Tibial nerve (tissue), 4 donors: ENCODE measurements around the gene B4GALNT2.

ENCODE experiments used
- EP300 ChIP-seq, 2 donors: sonication (generic); formaldehyde crosslinking; IDR thresholded peaks; one replicate each; pipeline ENCODE4 v1.6.1; 2017; ENCODE audit warnings: antibody characterized with exemption in 2 of 2, mild to moderate bottlenecking in 1 of 2
- POLR2A ChIP-seq, 2 donors: fragments of 450-650 bp; IDR thresholded peaks; one replicate each; pipeline ENCODE4 v1.6.1; 2017; ENCODE audit warnings: antibody characterized with exemption in 2 of 2, mild to moderate bottlenecking in 2 of 2, moderate library complexity in 2 of 2
- TF ChIP-seq, protein P1 (sequence below), 5 experiments: fragments of 200-600 bp in 3 of 5; fragments of 450-650 bp in 2 of 5; sonication (generic) in 3 of 5; IDR thresholded peaks; one replicate each; pipeline ENCODE4 v1.5.1; 2016 to 2019; ENCODE audit warnings: antibody characterized with exemption in 5 of 5, mild to moderate bottlenecking in 3 of 5, moderate library complexity in 2 of 5

DNA sequence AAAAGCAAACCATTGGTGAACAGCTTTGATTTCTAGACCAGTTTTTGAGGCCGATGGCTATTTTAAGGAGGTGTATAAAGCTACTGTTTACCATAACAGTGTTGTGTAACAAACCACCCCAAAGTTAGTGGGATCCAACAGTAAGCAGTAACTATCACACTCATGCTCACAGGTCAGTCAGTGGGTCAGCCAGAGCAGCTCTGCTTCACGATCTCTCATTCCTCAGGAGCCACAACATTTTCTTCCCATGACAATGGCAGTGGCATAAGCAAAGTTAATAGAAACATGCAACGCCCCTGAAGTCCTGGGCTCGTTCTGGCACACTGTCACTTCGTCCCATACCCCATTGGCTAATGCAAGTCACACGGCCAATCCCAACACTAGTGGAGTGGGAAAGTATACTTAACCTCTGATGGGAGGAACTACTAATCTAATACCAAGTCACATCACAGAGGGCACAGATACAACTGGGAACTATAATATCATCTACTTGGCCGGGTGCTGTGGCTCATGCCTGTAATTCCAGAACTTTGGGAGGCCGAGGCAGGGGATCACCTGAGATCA, 28.0 kb upstream of the B4GALNT2 start:
- TF ChIP-seq EP300 (IDR thresholded peaks at IDR 0.05) (no peak), POLR2A (IDR thresholded peaks at IDR 0.05) (no peak)
- TF ChIP-seq, protein P1, sequence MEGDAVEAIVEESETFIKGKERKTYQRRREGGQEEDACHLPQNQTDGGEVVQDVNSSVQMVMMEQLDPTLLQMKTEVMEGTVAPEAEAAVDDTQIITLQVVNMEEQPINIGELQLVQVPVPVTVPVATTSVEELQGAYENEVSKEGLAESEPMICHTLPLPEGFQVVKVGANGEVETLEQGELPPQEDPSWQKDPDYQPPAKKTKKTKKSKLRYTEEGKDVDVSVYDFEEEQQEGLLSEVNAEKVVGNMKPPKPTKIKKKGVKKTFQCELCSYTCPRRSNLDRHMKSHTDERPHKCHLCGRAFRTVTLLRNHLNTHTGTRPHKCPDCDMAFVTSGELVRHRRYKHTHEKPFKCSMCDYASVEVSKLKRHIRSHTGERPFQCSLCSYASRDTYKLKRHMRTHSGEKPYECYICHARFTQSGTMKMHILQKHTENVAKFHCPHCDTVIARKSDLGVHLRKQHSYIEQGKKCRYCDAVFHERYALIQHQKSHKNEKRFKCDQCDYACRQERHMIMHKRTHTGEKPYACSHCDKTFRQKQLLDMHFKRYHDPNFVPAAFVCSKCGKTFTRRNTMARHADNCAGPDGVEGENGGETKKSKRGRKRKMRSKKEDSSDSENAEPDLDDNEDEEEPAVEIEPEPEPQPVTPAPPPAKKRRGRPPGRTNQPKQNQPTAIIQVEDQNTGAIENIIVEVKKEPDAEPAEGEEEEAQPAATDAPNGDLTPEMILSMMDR (IDR thresholded peaks at IDR 0.05) = no peak
